Measurements from ENCODE around the gene OVCA2. TPM values are rescaled to one million over a fixed set of nuclear protein-coding genes. Genes with fewer than 3 reads are reported as not detected.

OVCA2 gene
- total and polyA plus RNA-seq, 4 donors = 16.1 to 30.6 (median 23.7) TPM

GRCh38 chr17:2068519-2069051, 26.8 kb downstream of the OVCA2 start:
- Histone ChIP-seq H3K27ac (ENCODE audit: low read depth in 1 of 2, low read length in 2 of 2) (peak overlapping the region; percentile 16 to 63), H3K4me3 (ENCODE audit: low read depth in 1 of 3, low read length in 3 of 3) (no peak overlapping the region), H3K9ac (ENCODE audit: low read depth in 1 of 2, low read length in 2 of 2) (no peak overlapping the region), H3K27me3 (ENCODE audit: control insufficient read depth in 4 of 4, insufficient read depth in 4 of 4, low read length in 3 of 4) (no peaks in the 10 kb centered on the region), H3K36me3 (ENCODE audit: control insufficient read depth in 4 of 4, insufficient read depth in 3 of 4, low read depth in 1 of 4, low read length in 3 of 4) (peaks cover 2 to 7% (median 4%) of the 10 kb centered on the region in 4 donors), H3K9me3 (ENCODE audit: control insufficient read depth in 4 of 4, low read length in 3 of 4) (no peaks in the 10 kb centered on the region), H3K4me1 (ENCODE audit: control insufficient read depth in 4 of 4, insufficient read depth in 4 of 4, low read length in 3 of 4) (peaks cover 12 to 54% (median 27%) of the 10 kb centered on the region in 4 donors)
- WGBS = 77% methylated on average over 15 of the region's 15 CpGs
- no peak for DNase-seq (ENCODE audit: low spot score)
- TF ChIP-seq, protein P1, sequence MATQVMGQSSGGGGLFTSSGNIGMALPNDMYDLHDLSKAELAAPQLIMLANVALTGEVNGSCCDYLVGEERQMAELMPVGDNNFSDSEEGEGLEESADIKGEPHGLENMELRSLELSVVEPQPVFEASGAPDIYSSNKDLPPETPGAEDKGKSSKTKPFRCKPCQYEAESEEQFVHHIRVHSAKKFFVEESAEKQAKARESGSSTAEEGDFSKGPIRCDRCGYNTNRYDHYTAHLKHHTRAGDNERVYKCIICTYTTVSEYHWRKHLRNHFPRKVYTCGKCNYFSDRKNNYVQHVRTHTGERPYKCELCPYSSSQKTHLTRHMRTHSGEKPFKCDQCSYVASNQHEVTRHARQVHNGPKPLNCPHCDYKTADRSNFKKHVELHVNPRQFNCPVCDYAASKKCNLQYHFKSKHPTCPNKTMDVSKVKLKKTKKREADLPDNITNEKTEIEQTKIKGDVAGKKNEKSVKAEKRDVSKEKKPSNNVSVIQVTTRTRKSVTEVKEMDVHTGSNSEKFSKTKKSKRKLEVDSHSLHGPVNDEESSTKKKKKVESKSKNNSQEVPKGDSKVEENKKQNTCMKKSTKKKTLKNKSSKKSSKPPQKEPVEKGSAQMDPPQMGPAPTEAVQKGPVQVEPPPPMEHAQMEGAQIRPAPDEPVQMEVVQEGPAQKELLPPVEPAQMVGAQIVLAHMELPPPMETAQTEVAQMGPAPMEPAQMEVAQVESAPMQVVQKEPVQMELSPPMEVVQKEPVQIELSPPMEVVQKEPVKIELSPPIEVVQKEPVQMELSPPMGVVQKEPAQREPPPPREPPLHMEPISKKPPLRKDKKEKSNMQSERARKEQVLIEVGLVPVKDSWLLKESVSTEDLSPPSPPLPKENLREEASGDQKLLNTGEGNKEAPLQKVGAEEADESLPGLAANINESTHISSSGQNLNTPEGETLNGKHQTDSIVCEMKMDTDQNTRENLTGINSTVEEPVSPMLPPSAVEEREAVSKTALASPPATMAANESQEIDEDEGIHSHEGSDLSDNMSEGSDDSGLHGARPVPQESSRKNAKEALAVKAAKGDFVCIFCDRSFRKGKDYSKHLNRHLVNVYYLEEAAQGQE (IDR thresholded peaks at IDR 0.05) = no peak
- TF ChIP-seq GABPA (IDR thresholded peaks at IDR 0.05 in 1 of 2, conservative IDR thresholded peaks at IDR 0.05 in 1 of 2) (no peak), FOXA1 (IDR thresholded peaks at IDR 0.05) (no peak), EGR1 (IDR thresholded peaks at IDR 0.05; ENCODE audit: low read depth in 2 of 2) (no peak), TAF1 (conservative IDR thresholded peaks at IDR 0.05) (no peak), ZBTB33 (IDR thresholded peaks at IDR 0.05) (no peak), YY1 (IDR thresholded peaks at IDR 0.05) (no peak), RXRA (IDR thresholded peaks at IDR 0.05) (no peak), FOXA2 (IDR thresholded peaks at IDR 0.05) (no peak), HNF4A (conservative IDR thresholded peaks at IDR 0.05) (no peak), HNF4G (IDR thresholded peaks at IDR 0.05) (no peak), RAD21 (IDR thresholded peaks at IDR 0.05) (no peak), SP1 (IDR thresholded peaks at IDR 0.05) (no peak), JUND (IDR thresholded peaks at IDR 0.05) (no peak), NR2F2 (IDR thresholded peaks at IDR 0.05) (no peak), MAX (IDR thresholded peaks at IDR 0.05) (no peak)
- TF ChIP-seq, protein P2, sequence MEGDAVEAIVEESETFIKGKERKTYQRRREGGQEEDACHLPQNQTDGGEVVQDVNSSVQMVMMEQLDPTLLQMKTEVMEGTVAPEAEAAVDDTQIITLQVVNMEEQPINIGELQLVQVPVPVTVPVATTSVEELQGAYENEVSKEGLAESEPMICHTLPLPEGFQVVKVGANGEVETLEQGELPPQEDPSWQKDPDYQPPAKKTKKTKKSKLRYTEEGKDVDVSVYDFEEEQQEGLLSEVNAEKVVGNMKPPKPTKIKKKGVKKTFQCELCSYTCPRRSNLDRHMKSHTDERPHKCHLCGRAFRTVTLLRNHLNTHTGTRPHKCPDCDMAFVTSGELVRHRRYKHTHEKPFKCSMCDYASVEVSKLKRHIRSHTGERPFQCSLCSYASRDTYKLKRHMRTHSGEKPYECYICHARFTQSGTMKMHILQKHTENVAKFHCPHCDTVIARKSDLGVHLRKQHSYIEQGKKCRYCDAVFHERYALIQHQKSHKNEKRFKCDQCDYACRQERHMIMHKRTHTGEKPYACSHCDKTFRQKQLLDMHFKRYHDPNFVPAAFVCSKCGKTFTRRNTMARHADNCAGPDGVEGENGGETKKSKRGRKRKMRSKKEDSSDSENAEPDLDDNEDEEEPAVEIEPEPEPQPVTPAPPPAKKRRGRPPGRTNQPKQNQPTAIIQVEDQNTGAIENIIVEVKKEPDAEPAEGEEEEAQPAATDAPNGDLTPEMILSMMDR (IDR thresholded peaks at IDR 0.05; ENCODE audit: low read depth, low read length, missing input control) = no peak
- TF ChIP-seq, protein P3, sequence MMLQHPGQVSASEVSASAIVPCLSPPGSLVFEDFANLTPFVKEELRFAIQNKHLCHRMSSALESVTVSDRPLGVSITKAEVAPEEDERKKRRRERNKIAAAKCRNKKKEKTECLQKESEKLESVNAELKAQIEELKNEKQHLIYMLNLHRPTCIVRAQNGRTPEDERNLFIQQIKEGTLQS (IDR thresholded peaks at IDR 0.05) = no peak

Measured in liver (tissue), 9 donors.